Astrocyte of the hippocampus (primary cell): ENCODE data around the gene BABAM1.

Source experiments
- DNase-seq: peaks from one replicate; pipeline ENCODE4 v3.0.0; 2011; ENCODE audit warnings: low read depth, low spot score

BABAM1 gene

GRCh38 chr19:17302391-17303166, 35.3 kb downstream of the BABAM1 start:
- DNase-seq = no peak

- DNase-seq = peak; percentile 98
Observed at GRCh38 chr19:17303167-17303939, 36.1 kb downstream of the BABAM1 start, which contains the start of gene ABHD8. ABHD8 (minus strand) TSS chr19:17303425; CDS start chr19:17301616, 1,809 bp downstream.

GRCh38 chr19:17303940-17304267, 36.7 kb downstream of the BABAM1 start:
- no peak for DNase-seq

GRCh38 chr19:17304386-17305215, 37.4 kb downstream of the BABAM1 start:
- peak; percentile 38 for DNase-seq

GRCh38 chr19:17305216-17305516, 37.9 kb downstream of the BABAM1 start:
- DNase-seq = no peak

- DNase-seq = peak; percentile 99
Observed at GRCh38 chr19:17305517-17306284, 38.5 kb downstream of the BABAM1 start, which contains the start of gene MRPL34. MRPL34 (plus strand) TSS chr19:17305872; CDS start chr19:17305893, 21 bp downstream.

GRCh38 chr19:17306285-17306714, 39.1 kb downstream of the BABAM1 start:
- DNase-seq = no peak

GRCh38 chr19:17307876-17308377, 40.7 kb downstream of the BABAM1 start:
- no peak for DNase-seq

- DNase-seq = peak; percentile 100
Observed at GRCh38 chr19:17309198-17309964, 42.1 kb downstream of the BABAM1 start, which contains the start of gene DDA1. DDA1 (plus strand) TSS chr19:17309563; CDS start chr19:17309655, 92 bp downstream.

- DNase-seq = no peak
Observed at GRCh38 chr19:17309965-17310461, 42.8 kb downstream of the BABAM1 start.

GRCh38 chr19:17311455-17312188, 44.4 kb downstream of the BABAM1 start:
- DNase-seq = peak; percentile 90

- DNase-seq = no peak
Observed at GRCh38 chr19:17312189-17313113, 45.2 kb downstream of the BABAM1 start.

- peak; percentile 0 for DNase-seq
Observed at GRCh38 chr19:17314007-17314593, 46.9 kb downstream of the BABAM1 start.

GRCh38 chr19:17318966-17319365, 51.7 kb downstream of the BABAM1 start:
- no peak for DNase-seq

- no peak for DNase-seq
Observed at GRCh38 chr19:17319473-17320238, 52.4 kb downstream of the BABAM1 start.

GRCh38 chr19:17320435-17320834, 53.2 kb downstream of the BABAM1 start:
- DNase-seq = no peak
